NCI-H1694 (cell line): Measurements from ENCODE around the gene CCDC122.
A peak's percentile ranks its signal among the peaks of the same experiment; 100 is the strongest.

Source experiments
- DNase-seq: peaks from one replicate; lab custom pipeline; 2025; lab: John Stamatoyannopoulos, UW

Gene CCDC122

GRCh38 chr13:43802511-43802910 lies 77.0 kb downstream of the CCDC122 start:
- DNase-seq: no peak

DNA sequence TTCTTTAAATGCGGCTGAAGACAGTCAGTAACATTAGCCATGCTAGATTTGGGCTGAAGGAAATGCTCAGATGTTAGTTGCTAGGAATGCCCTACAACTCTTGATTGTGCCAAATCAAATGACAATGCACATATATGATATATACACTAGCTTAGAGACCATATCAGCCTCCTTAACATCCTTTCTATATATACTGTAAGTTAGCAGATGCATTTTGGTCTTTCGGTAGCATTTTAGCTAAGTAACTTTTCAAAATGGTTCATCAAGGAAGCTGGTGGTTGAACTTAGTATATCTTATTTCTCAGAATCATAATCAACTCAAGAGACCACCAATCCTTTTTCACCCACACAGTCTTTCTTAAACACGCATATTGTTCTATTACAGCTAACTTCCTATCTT lies 78.7 kb downstream of the CCDC122 start:
- no peak for DNase-seq

GRCh38 chr13:43799191-43799590 lies 80.3 kb downstream of the CCDC122 start:
- no peak for DNase-seq

DNA sequence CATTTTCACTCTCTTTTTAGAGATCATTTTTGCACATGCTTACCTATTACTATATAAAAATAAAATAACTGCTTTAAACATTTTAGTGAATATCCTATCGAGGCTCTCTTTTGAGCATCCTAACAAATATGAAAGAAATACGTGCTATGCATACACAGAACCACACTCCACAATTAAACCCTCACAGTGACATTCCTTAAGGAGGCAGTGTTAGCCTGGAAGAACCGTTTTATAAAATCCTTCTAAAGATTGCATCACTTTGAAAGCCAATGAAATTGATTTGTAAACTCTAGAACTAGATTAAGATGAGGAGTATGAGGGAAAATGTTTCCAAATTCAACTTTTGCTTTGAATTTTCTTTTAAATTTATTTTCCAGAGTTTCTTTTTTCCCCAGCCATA lies 81.7 kb downstream of the CCDC122 start:
- no peak for DNase-seq

DNA sequence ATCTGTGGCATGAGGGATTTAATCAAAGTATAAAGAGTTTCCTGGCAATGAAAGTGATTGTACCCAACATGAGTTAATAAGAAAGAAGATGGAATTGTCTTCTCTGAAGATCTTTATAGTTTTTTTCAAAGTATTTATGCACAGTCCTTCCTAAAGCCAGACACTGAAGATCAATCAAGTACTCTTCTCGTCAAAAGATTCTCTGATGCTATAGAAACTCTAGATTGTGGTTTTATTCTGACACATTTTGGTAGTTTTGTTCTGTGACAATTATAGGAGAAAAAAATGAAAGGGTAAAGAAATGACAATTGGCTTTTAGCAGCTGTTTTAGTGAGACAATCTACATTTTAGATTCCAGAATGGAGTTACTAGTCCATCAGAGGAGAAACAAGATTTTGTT lies 82.4 kb downstream of the CCDC122 start:
- DNase-seq: no peak

DNA sequence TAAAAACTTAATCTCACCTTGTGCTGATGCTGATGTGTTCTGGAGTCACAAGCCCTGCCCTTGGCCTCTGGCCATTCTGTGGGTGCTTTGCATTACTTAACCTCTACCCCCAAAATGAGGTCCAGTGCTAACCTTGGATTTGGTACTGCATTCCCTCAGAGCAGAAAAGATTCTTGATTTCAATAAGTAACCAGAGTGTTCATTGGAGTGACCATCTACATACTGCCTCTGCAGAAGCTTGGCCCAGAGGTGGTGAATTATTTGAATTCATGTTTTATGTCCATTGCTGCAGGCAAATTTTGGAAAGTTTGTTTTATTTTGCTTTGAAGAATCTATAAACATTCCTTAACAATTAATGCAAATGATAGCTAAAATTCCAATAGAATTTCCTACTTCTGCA lies 85.1 kb downstream of the CCDC122 start:
- no peak for DNase-seq

DNA sequence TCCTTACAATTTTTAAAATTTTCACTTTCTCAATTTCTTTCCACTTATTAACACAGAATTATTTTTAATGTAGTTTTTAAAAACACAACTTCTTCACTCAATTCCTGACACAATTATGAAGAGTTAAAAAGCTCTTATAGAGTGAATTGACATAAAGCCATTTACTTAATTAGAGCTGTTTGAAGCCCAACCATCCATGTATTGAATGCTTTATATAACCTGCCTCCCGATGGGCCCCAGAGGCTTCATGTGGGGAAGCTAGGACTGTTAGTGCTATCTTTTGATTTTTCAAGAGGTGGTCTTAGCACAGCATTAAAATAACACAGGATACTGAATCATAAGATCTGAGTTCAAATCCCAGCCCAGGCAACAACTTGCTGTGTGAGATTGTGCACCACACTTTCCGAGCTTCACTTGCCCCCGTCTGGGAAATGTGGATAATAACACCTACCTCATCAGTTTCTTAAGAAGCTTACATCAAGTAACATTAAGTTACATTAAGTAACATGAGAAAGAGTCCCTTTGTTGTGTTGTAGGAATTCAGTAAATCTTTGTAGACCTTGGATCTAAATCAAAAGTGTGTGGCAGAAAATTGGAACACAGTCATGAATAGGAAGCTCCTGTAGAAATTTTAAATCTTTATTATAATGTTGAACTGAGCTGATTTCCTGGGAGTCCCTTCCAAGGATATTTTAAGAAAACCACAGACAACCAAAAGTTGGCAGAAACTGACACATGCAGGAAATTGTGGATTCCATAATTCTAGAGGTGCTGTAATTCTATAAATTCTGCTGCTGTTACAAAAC lies 87.3 kb downstream of the CCDC122 start:
- DNase-seq: no peak

- peak; percentile 54 for DNase-seq
These were observed 91.5 kb downstream of the CCDC122 start for GRCh38 chr13:43787997-43788396.

DNA sequence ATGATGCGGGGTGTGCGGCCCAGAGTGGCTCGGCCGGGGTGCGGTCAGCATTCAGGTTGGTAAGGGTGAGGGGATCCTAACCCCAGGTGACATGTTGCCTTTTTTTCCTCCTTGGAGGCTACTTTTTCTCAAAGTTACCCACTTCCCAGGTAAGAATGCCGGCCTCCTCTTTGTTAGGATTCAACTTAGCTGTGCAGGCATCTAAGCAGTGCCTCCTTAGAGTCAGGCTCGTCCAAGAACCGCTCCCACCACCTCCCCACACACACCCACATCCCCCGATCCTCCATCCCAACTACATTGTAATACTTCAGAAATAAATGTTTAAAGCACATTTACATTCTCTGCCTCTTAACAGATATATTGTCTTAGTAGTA lies 92.0 kb downstream of the CCDC122 start:
- no peak for DNase-seq

DNA sequence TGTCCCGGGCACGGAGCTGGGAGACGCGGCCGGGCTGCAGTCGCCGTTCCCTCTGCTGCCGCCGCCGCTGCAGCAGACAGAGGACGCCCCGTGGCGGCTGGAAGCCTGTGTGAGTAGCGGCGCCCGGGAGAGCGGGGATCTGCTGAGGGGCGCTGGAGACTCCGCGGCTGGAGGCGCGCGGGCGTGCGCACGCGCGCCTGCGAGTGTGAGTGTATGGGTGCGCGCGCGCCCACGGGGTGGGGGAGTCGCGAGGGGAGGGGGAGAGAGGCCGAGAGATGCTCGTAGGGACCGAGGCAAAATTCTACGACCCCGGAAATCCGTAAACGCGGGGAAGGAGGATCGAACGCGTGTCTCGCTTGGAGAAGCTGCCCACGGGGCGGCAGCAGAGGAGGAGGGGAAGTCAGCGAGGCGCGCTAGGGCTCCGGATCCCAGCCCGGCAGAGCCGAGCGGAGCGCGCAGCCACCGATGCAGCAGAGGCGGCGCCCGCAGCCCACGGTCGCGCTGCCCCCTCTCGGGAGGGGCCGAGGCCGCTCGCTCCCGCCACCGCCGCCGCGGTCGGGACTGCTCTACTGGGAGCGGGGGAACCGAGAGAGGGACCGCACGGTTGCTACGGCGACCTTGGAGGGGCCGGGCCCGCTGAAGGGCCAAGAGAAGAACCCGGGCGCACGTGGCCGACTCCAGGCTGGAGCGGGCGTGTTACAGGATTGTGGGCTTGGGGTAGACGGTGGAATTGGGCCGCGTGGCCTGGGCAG lies 92.6 kb downstream of the CCDC122 start, which contains the start of gene ENOX1:
Gene ENOX1 (minus strand): TSS at position 207 of the 752 bp plus-strand sequence.
- DNase-seq: peak; percentile 74

DNA sequence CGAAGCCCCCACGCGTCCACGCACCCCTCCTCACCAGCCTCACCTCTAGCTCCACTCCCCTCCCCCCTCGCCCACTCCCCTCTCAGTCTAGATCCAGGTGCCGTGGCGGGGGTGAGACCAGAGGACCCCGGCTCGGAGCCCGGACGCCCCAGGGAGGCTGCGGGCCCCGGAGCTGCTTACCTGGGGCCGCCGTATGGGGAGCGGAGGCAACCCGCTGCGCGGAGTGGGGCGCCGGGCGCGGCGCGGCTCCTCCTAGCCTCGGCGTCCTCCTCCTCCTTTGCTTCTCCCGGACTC lies 93.1 kb downstream of the CCDC122 start:
- DNase-seq: no peak
